Gastrocnemius medialis (tissue), 4 donors: ENCODE measurements around the gene UBB. TPM values are rescaled to one million over a fixed set of nuclear protein-coding genes. Genes with fewer than 3 reads are reported as not detected.

ENCODE experiments used
- ATAC-seq, 2 donors: fragments of 150-250 bp; one replicate each; pipeline ENCODE4 v1.9.1; 2016
- DNase-seq, 2 donors: peaks; one replicate each; pipeline ENCODE4 v3.0.0-alpha.2; 2019
- H3K27ac ChIP-seq, 4 donors: fragments of 200-600 bp; sonication (generic); 1 replicate in 1 of 4; 2 replicates in 3 of 4; pipeline ENCODE4 v1.5.1; 2016 to 2018; ENCODE audit warnings: mild to moderate bottlenecking in 2 of 4, moderate library complexity in 1 of 4
- H3K27me3 ChIP-seq, 3 donors: fragments of 200-600 bp; sonication (generic) in 2 of 3; 1 replicate in 1 of 3; 2 replicates in 2 of 3; pipeline versions ENCODE4 v1.5.1 to v1.6.0; 2016 to 2019; ENCODE audit warnings: mild to moderate bottlenecking in 1 of 3, moderate library complexity in 1 of 3
- H3K36me3 ChIP-seq, 2 donors: fragments of 200-600 bp; sonication (generic) in 1 of 2; one replicate each; pipeline ENCODE4 v1.5.1; 2017 to 2018
- H3K4me1 ChIP-seq, 2 donors: fragments of 200-600 bp; sonication (generic) in 1 of 2; one replicate each; pipeline ENCODE4 v1.5.1; 2016 to 2017; ENCODE audit warnings: mild to moderate bottlenecking in 2 of 2
- H3K4me3 ChIP-seq, 4 donors: fragments of 200-600 bp; sonication (generic) in 3 of 4; 1 replicate in 1 of 4; 2 replicates in 3 of 4; pipeline ENCODE4 v1.5.1; 2016 to 2019; ENCODE audit warnings: mild to moderate bottlenecking in 2 of 4
- H3K9me3 ChIP-seq, 3 donors: fragments of 200-600 bp; sonication (generic) in 2 of 3; 1 replicate in 1 of 3; 2 replicates in 2 of 3; pipeline ENCODE4 v1.5.1; 2016 to 2019
- POLR2A ChIP-seq, 2 donors: fragments of 450-650 bp; IDR thresholded peaks; one replicate each; pipeline ENCODE4 v1.6.1; 2017; ENCODE audit warnings: antibody characterized with exemption in 2 of 2, mild to moderate bottlenecking in 2 of 2, moderate library complexity in 2 of 2
- in situ Hi-C, 4 donors: fragments of 200-750 bp; cut with MboI; loops; one replicate each; pipeline versions ENCODE4 v1.15.0 to v1.8.0; 2017; ENCODE audit warnings: low sequenced_read_pairs in 4 of 4
- intact Hi-C: fragments of 100-400 bp; cut with DNase I; formaldehyde crosslinking; loops from one replicate; pipeline ENCODE4 v1.15.1; 2023; ENCODE audit warnings: low total_unique reads
- total RNA-seq, 4 donors: library from RNA; depleted of rRNA; stranded (reverse); fragments of >200 nt; gene quantifications; one replicate each; pipeline versions ENCODE4 v1.1.0 to v1.2.3, GENCODE V29; 2016
- TF ChIP-seq, protein P1 (sequence below), 5 experiments: fragments of 450-650 bp in 3 of 5; fragments of 200-600 bp in 2 of 5; sonication (generic) in 2 of 5; IDR thresholded peaks in 4 of 5; conservative IDR thresholded peaks in 1 of 5; 1 replicate in 4 of 5; 2 replicates in 1 of 5; pipeline ENCODE4 v1.5.1; 2016 to 2019; ENCODE audit warnings: antibody characterized with exemption in 5 of 5, mild to moderate bottlenecking in 3 of 5, moderate library complexity in 3 of 5

The UBB gene
- total RNA-seq, 4 donors from 2014 or later: 1,099 to 1,543 (median 1,420) TPM

DNA sequence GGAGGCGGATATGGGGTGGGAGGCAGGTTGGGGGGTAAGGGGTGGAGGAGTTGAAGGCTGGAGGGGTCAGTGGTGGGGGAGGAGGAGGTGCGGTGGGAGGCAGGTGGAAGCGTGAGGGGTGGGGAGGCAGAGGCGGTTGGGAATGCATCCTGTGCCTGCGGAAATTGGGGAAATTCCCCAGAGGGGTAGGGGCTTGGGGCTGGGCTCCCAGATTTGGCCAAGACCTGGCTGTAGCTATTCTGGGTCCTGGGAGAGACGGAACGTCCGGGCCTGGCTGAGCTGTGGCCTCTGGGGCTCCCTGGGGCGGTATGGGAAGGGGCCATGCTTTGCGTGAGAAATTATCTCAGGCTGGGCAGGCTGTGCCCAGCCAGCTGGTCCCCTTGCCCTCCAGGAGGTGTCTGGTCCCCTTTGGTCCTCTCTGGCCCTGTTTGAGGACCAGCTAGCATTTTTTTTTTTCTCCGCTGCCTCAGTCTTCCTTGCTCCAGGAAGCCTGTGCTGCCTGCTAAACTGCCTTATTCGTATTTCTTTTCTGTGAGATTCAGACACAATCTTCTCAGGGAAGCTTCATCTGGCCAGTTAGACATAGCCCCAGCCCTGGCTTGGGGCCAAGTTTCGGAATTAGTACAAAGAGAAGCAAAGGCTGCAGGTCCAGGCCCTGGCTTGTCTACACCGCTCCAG, 27.2 kb downstream of the UBB start:
- H3K4me3 ChIP-seq: peak overlapping the region in 2 of 4 donors; percentile 2 to 61
- TF ChIP-seq, protein P1, sequence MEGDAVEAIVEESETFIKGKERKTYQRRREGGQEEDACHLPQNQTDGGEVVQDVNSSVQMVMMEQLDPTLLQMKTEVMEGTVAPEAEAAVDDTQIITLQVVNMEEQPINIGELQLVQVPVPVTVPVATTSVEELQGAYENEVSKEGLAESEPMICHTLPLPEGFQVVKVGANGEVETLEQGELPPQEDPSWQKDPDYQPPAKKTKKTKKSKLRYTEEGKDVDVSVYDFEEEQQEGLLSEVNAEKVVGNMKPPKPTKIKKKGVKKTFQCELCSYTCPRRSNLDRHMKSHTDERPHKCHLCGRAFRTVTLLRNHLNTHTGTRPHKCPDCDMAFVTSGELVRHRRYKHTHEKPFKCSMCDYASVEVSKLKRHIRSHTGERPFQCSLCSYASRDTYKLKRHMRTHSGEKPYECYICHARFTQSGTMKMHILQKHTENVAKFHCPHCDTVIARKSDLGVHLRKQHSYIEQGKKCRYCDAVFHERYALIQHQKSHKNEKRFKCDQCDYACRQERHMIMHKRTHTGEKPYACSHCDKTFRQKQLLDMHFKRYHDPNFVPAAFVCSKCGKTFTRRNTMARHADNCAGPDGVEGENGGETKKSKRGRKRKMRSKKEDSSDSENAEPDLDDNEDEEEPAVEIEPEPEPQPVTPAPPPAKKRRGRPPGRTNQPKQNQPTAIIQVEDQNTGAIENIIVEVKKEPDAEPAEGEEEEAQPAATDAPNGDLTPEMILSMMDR (IDR thresholded peaks at IDR 0.05 in 4 of 5, conservative IDR thresholded peaks at IDR 0.05 in 1 of 5): no peak
- H3K27me3 ChIP-seq: peaks cover 5 to 23% (median 8%) of the 10 kb centered on the region in 3 donors
- H3K4me1 ChIP-seq: no peaks in the 10 kb centered on the region
- DNase-seq (peak in 1 of 2 donors; percentile 39), ATAC-seq (peak; percentile 27 to 65)
- H3K27ac ChIP-seq: peak overlapping the region; percentile 55 to 78 (median 68)
- in situ Hi-C loops (no loop called here), intact Hi-C loops (no loop called here)
- H3K36me3 ChIP-seq: no peaks in the 10 kb centered on the region
- H3K9me3 ChIP-seq: no peaks in the 10 kb centered on the region

DNA sequence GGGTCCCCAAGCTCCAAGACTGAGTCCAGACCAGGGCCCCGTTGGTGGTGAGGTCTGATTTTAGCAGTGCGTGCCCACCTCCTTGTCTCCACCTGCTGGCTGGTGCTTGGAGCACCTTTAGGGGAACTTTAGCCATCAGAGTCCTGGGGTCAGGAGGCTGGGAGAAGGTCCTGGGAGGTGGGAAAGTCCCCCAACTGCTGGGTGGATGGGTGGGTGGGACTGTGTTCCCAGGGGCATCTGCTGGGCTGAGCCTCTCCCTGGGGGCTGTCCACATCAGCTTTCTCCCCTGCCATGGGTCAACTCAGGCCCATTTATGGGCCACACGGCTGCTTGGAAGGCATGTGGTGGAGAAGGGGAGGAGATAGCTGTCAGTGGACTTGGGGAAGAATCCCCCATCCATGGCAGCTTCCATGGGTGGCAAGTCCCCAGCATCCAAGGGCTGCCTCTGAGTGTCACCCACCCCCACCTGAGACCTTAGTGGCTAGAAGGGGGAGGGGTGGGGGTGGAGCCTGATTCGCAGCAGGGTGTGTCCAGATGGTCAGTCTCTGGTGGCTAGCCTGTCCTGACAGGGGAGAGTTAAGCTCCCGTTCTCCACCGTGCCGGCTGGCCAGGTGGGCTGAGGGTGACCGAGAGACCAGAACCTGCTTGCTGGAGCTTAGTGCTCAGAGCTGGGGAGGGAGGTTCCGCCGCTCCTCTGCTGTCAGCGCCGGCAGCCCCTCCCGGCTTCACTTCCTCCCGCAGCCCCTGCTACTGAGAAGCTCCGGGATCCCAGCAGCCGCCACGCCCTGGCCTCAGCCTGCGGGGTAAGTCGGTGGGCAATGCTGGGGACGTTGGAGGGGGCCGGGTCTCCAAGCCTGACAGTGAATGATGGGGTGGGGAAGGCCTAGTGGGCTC, 34.4 kb downstream of the UBB start, which contains the start of gene TRPV2:
Gene TRPV2, plus strand, starts transcription at position 541 of the 894 bp plus-strand sequence. CDS start 2,098 bp downstream, outside the sequence.
- no peak for DNase-seq

DNA sequence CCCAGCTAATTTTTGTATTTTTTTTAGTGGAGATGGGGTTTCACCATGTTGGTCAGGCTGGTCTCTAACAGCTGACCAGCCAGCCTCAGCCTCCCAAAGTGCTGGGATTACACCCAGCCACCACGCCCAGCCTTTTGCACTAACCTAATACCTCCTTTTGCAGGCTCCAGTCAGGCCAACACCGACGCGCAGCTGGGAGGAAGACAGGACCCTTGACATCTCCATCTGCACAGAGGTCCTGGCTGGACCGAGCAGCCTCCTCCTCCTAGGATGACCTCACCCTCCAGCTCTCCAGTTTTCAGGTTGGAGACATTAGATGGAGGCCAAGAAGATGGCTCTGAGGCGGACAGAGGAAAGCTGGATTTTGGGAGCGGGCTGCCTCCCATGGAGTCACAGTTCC, 36.5 kb downstream of the UBB start:
- in situ Hi-C loops (no loop called here), intact Hi-C loops (no loop called here)
- Histone ChIP-seq H3K4me3 (no peak overlapping the region), H3K9me3 (no peaks in the 10 kb centered on the region), H3K27ac (peak overlapping the region; percentile 73 to 86 (median 82)), H3K4me1 (peaks cover 6 to 10% of the 10 kb centered on the region in 2 donors), H3K36me3 (no peaks in the 10 kb centered on the region), H3K27me3 (no peaks in the 10 kb centered on the region)
- TF ChIP-seq, protein P1 (IDR thresholded peaks at IDR 0.05 in 4 of 5, conservative IDR thresholded peaks at IDR 0.05 in 1 of 5): no peak
- no peak for TF ChIP-seq POLR2A (IDR thresholded peaks at IDR 0.05)
- DNase-seq: no peak
- no peak for ATAC-seq

More for the DNA sequence above, 34.4 kb downstream of the UBB start, which contains the start of gene TRPV2:
- no peak for TF ChIP-seq POLR2A (IDR thresholded peaks at IDR 0.05)
- TF ChIP-seq, protein P1 (IDR thresholded peaks at IDR 0.05 in 4 of 5, conservative IDR thresholded peaks at IDR 0.05 in 1 of 5): peak; percentile 18 to 44 (median 39)
- H3K4me3 ChIP-seq: peak within 1 kb of the TSS; percentile 55 to 64 (median 58)
- ATAC-seq: peak; percentile 20 to 34
- peak within 1 kb of the TSS; percentile 73 to 86 (median 82) for H3K27ac ChIP-seq
- H3K36me3 ChIP-seq: no peaks in the 10 kb centered on the region
- in situ Hi-C loops: no loop called here
- no peaks in the 10 kb centered on the region for H3K27me3 ChIP-seq
- intact Hi-C loops: loop anchor here (1.0 kb wide), 1 partner anchor 52 kb away; no protein-coding TSS in a partner anchor
- H3K4me1 ChIP-seq: peaks cover 6 to 10% of the 10 kb centered on the region in 2 donors
- no peaks in the 10 kb centered on the region for H3K9me3 ChIP-seq

DNA sequence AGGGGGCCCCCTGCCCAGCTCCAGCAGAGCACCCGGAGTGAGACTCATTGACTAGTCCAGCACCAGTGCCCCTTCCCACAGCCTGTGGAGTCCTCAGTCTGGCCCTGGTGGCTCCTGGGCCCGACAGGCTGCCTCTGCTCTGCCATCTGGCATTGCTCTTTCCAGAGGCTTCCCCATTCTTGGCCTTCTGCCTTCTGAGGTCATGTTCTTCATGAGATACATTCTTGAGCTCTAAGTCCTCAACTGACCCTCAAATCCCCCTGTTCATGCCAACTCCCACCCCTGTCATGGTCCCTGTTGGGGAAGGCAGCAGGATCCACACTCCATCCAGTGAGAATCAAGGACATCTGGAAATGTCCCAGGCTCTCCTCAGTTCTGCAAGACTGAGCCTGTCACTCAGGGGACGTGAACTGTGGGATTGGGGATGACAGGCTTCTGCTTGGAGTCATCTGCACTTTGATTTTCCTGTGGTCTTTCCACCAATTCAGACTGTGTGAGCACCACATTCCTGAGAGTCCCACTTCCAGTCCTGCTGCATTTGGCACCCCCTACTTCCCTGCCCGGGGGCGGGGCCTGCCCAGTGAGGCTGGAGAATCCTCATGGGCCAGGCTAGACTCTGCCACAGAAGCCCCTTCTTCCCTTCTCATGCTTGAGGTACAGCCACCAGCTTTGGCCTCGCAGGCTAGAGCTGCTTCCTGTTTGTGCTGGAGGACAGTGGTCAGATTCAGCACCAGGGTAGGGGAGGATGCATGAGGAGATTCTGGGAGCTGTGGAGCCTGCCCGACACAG, 37.2 kb downstream of the UBB start:
- Histone ChIP-seq H3K27me3 (no peaks in the 10 kb centered on the region), H3K4me1 (peaks cover 6 to 10% of the 10 kb centered on the region in 2 donors), H3K4me3 (no peak overlapping the region), H3K27ac (peak overlapping the region in 3 of 4 donors; percentile 21 to 86 (median 82)), H3K36me3 (no peaks in the 10 kb centered on the region), H3K9me3 (no peaks in the 10 kb centered on the region)
- no peak for TF ChIP-seq POLR2A (IDR thresholded peaks at IDR 0.05)
- no peak for DNase-seq
- in situ Hi-C loops: no loop called here
- intact Hi-C loops: no loop called here
- ATAC-seq: no peak
